SW 1271 (cell line): ENCODE measurements around the gene WDR70.
A peak's percentile ranks its signal among the peaks of the same experiment; 100 is the strongest.
"Not testable (repeated sequence)": the region's sequence is repeated elsewhere in the genome, so short reads cannot be mapped to it uniquely, and the experiment has no call there.

ENCODE experiments used
- DNase-seq, 2 experiments: peaks; one replicate each; lab custom pipeline; 2025; lab: John Stamatoyannopoulos, UW

WDR70 gene

DNA sequence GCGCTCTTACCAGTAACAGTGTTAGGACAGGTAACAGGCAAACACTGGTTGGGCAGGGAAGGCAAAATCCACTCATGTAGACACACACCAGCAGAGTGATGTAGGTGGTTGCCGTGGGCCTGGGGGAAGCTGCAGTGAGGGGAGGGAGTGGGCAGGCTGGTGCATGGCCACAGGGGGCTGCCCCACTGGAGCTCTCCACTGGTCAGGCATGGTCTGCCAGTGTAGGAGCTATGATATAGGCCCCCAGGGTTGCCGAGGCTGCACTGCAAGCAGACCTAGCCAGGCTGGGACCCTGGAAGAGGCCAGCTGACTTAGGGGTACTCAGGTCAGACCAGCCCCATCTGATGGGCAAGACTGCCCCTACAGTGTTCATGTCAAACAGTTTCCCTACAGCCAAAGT lies 306.1 kb downstream of the WDR70 start:
- DNase-seq = no peak

- DNase-seq = no peak
Measured at GRCh38 chr5:37685816-37686215, 306.7 kb downstream of the WDR70 start.

DNA sequence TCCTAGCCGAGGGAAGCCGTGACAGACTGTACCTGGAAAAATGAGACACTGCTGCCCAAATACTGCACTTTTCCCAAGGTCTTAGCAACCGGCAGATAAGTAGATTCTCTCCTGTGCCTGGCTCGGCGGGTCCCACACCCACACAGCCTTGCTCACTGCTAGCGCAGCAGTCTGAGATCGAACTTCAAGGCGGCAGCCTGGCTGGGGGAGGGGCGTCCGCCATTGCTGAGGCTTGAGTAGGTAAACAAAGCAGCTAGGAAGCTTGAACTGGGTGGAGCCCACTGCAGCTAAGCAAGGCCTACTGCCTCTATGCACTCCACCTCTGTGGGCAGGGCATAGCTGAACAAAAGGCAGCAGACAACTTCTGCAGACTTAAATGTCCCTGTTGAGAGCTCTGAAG lies 309.8 kb downstream of the WDR70 start:
- DNase-seq = not testable (repeated sequence)

- DNase-seq = not testable (repeated sequence)
Measured at GRCh38 chr5:37694333-37694732, 315.2 kb downstream of the WDR70 start.

DNA sequence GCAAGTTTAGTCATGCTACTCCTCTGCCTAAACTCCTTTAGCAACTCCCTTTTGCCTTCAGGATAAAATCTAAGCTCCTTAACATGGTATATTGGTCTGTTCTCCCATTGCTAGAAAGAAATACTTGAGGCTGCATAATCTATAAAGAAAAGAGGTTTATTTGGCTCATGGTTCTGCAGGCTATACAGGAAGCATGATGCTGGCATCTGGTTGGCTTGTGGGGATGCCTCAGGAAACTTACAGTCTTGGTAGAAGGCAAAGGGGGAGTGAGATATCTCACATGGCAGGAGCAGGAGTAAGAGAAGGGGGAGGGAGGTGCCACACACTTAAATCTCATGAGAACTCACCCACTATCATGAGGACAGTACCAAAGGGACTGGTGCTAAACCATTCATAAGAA lies 315.7 kb downstream of the WDR70 start:
- no peak for DNase-seq

DNA sequence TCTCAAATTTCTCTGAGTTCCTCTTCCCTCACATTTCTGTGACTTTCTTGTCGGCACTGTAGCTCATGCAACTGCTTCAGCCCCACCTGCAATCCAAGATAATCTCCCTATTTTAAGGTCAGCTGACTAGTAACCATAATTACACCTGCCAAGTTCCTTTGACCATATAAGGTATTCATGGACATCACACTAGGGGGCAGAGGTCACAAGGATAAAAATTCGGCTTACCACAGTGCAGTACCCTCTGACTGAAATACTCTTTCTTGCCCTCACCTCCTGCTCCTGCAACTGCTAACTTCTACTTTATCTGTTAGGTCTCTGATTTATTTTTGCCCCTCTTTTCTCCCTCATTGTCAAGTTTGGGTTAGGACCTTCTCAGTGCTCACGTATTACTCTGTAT lies 316.5 kb downstream of the WDR70 start:
- DNase-seq = no peak

DNA sequence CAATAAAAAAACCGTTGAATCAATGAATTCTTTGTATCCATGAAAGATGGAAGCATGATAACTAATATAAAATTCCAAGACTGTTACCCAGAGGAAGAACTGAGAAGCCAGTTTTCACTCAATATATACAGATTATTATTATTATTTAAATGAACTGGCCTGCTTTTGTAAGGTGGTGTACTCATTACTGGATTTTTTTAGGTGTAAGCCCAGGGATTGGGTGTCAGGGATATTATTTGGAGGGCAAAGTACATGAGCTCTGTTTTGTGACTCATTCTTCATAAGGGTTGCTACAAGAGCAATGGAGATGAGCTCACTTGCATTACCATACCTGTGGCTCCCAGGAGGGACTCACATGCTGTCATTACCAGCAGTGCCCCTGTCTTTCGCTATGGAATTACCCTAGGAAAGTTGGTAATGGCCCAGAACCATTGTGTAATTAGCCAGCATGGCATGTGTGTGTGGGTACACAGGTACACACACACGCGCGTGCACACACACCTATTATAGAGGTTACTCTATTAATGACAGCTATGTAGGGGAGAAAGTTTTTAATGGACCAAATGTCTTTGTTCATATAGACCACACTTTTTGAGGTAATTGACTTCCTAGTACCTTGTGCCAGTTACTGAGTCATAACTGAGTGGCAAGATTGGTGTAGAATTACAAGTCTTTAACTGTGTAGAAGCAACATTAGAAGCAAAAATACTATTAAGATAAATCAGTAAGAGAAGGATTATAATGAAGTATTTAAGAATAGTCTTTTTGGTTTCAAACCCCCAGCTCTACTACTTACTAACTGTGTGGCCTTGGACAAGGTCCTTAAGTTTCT lies 317.3 kb downstream of the WDR70 start:
- DNase-seq = peak in 1 of 2 experiments; percentile 23

GRCh38 chr5:37701868-37702267 lies 322.8 kb downstream of the WDR70 start:
- no peak for DNase-seq

- no peak for DNase-seq
Measured at GRCh38 chr5:37703841-37704241, 324.7 kb downstream of the WDR70 start.

GRCh38 chr5:37704406-37704805 lies 325.3 kb downstream of the WDR70 start:
- no peak for DNase-seq

DNA sequence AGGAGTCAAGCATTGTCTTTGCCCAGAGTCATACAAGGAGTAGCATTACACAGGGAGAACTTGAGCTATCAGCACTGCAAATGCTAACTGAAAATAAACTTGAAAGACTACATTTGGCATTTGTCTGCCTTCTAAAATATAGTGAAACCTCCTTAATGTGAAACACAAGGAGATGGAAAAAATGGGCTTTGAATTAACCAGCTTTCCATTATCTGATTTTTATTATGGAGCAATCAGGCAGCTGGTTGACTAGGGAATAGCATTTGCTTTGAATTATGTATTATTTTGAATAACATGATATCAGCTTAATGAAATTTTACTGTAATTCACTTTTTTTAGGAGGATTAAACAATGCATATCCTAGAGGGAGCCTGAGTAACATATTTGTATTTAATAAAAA lies 329.9 kb downstream of the WDR70 start:
- DNase-seq = no peak

- DNase-seq = no peak
Measured at GRCh38 chr5:37710965-37711364, 331.8 kb downstream of the WDR70 start.

DNA sequence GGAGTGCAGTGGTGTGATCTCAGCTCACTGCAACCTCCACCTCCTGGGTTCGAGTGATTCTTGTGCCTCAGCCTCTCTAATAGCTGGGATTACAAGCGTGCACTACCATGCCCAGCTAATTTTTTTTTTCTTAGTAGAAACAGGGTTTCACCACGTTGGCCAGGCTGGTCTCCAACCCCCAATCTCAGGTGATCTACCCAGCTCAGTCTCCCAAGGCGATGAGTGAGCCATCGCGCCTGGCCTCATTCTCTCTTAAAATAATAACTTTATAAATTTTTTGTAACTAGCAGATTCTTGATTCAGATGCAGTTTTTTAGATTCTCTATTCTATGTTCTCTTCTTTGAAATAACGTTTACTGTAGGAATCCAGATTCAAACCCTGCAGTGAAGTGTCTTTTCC lies 333.6 kb downstream of the WDR70 start:
- DNase-seq = no peak

DNA sequence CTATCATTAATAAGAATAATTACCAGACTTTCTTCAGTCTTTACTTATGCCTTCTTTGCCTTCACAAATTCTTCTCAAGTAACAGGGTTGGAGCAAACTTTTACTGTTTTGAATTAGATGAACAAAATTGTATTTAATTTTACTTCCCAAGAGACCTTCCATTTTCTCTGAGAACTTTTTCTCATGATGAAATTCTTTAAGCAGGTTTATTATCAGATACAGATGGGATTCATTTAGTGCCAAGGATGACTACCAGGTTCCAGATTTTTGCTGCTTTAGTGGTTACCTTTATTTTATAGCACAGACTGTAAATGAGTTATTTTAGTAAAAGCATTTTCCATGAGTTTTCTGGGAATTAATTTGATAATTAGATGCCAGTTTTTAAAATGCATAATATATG lies 335.6 kb downstream of the WDR70 start:
- DNase-seq = no peak

- DNase-seq = no peak
Measured at GRCh38 chr5:37715361-37715760, 336.2 kb downstream of the WDR70 start.

GRCh38 chr5:37715992-37716391 lies 336.9 kb downstream of the WDR70 start:
- DNase-seq = no peak

DNA sequence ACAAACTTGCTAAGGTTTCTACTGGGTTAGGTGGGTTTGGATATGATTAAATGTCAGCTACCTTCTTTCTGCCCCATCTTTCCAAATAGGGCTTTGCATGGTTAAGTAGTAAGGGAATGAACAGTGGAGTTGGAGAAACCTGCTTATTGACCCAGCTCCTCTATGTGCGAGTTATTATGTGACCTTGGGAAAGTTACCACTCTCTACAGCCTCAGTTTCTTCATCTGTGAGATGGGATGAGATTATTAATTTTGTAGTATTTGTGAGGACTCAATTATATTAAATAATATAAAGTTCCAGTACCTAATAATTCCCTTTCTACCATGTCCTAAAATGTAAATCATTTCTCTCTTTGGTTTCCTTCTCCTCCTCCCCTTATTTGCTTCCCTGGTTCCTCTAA lies 337.3 kb downstream of the WDR70 start:
- no peak for DNase-seq

- no peak for DNase-seq
Measured at GRCh38 chr5:37717276-37717612, 338.1 kb downstream of the WDR70 start.

DNA sequence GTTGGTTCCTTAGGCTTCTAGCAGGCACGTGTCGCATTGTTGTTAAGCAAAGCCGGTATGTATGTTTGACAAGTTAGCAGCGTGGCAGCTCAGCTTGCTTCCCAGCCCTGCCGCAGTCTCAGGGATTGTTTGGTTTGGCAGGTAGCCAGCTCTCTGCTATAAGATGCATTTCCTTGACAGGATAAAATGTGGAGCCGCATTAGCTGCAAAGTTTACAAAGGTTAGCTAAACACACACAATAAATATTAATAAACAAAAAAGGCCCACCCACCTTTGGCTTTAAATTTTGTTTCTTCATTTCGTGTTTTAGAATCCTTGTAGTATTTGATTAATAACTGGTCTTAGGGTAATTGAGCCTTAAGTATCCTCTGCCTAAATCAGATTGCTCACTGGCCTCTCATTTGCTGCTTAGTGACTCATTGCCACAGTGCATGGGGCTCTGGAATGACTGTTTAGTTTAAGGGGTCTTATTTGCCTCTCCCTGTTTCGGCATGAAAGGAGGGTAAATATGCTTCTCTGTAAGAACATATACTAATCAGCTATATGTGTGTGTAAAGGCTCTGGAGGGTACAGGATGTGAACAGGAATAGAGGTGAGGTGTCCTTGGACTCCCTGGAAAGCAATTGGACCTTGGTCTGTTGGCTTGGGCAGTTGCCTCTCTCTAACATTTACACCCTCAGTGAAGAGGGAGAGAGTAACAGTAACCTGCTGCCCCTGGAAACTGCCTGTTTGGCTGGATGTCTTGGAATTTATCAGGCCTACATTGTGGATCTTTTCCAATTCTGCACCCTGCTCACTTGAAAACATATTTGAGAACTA lies 338.7 kb downstream of the WDR70 start:
- DNase-seq = no peak

DNA sequence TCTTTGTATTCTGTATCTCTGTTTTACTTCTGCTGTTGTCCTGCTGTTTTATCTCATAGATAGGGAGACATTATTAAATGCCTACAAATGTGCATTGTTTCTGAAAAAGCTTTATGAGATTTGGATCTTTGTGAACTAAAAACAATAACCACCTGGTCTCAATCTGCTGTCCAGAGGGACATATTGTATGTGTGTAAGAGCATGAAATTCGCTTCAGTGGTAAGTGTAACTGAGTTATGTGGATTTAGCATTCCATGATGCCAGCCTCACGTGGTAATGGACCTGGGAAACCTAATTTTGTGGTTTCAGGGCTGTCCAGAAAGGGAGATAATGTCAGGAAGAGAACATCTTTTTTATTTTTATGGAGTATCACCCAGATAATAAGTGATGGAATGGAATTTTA lies 341.4 kb downstream of the WDR70 start:
- no peak for DNase-seq

DNA sequence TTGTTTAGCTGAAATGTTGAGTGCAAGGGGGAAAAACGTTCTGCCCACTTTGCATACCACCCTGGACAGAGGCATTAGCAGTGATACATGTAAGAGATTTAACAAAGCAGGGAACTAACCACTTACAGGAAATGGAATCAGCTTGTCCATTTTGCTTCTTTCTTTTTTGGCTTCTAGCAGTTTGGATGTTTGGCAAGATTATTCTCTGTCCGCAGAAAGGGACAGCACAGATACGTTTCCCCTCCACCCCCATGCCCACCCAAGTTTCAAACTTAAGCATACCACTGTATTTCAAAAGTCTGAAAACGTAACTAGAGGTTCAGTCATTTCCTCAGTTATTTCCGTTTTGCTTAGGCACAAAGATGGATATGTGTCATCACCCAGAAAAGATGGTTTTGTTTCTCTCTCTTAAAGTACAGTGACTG lies 342.3 kb downstream of the WDR70 start:
- no peak for DNase-seq

GRCh38 chr5:37722236-37723161 lies 343.4 kb downstream of the WDR70 start:
- DNase-seq = peak; percentile 42 to 59
